IMR-90 (cell line): ENCODE results near the gene COL19A1. TPM values are rescaled to one million over a fixed set of nuclear protein-coding genes. Genes with fewer than 3 reads are reported as not detected.

Experiments
- ATAC-seq: fragments of 200-7000 bp; cut with Tn5 transposase; 2 replicates; pipeline ENCODE4 v1.9.1; 2020; ENCODE audit warnings: low read depth, mild to moderate bottlenecking, moderate library complexity
- BruUV-seq: library from RNA; stranded (reverse); fragments of 400-500 nt; replicated peaks from 2 replicates; lab custom pipeline; 2021; lab: Mats Ljungman, UMichigan
- CTCF ChIA-PET: fragments of 300-600 bp; formaldehyde crosslinking; extraction: SDS; loops from one replicate; lab custom pipeline; 2021; ENCODE audit warnings: antibody characterized with exemption; lab: Yijun Ruan, JAX
- POLR2A ChIA-PET: fragments of 300-600 bp; sonication (Branson Sonifier 250); formaldehyde crosslinking; loops from one replicate; lab custom pipeline; 2022; ENCODE audit warnings: antibody characterized with exemption; ENCODE audit not compliant: unreplicated experiment; lab: Charles Lee
- DNase-seq: peaks from one replicate; pipeline ENCODE4 v3.0.0; 2013
- H2AFZ ChIP-seq: replicated peaks from 2 replicates; pipeline ENCODE3; 2013; ENCODE audit warnings: low read length, mild to moderate bottlenecking; ENCODE audit not compliant: poor library complexity
- H2AK5ac ChIP-seq: 2 replicates; pipeline ENCODE4 v1.6.1; 2013; ENCODE audit warnings: low read depth, low read length, inconsistent platforms
- H2AK9ac ChIP-seq: replicated peaks from 2 replicates; pipeline ENCODE3; 2013; ENCODE audit warnings: mild to moderate bottlenecking, low read depth, low read length, moderate library complexity; ENCODE audit not compliant: poor library complexity
- H2BK120ac ChIP-seq: 2 replicates; pipeline ENCODE4 v1.6.1; 2013; ENCODE audit warnings: low read depth, low read length, inconsistent platforms
- H2BK15ac ChIP-seq: 3 replicates; pipeline ENCODE4 v1.6.1; 2013; ENCODE audit warnings: low read depth, low read length, inconsistent platforms
- H2BK20ac ChIP-seq: 2 replicates; pipeline ENCODE4 v1.6.1; 2013; ENCODE audit warnings: low read depth, mild to moderate bottlenecking, inconsistent platforms, low read length, moderate library complexity
- H2BK5ac ChIP-seq: 2 replicates; pipeline ENCODE4 v1.6.1; 2013; ENCODE audit warnings: mild to moderate bottlenecking, low read depth, low read length, inconsistent platforms; ENCODE audit not compliant: poor library complexity, severe bottlenecking
- H3K14ac ChIP-seq: replicated peaks from 2 replicates; pipeline ENCODE4 v1.6.1; 2013; ENCODE audit warnings: low read depth, low read length, inconsistent platforms
- H3K18ac ChIP-seq: 2 replicates; pipeline ENCODE4 v1.6.1; 2013; ENCODE audit warnings: low read depth, low read length, control low read depth
- H3K23ac ChIP-seq: 2 replicates; pipeline ENCODE4 v1.6.1; 2013; ENCODE audit warnings: low read depth, low read length, inconsistent platforms
- H3K27ac ChIP-seq: 2 replicates; pipeline ENCODE4 v1.5.1; 2013; ENCODE audit warnings: mild to moderate bottlenecking, control low read depth, low read length; ENCODE audit not compliant: insufficient read depth
- H3K27me3 ChIP-seq: 2 replicates; pipeline ENCODE4 v1.6.1; 2013; ENCODE audit warnings: low read length; ENCODE audit not compliant: control insufficient read depth, insufficient read depth
- H3K36me3 ChIP-seq: 2 replicates; pipeline ENCODE4 v1.6.1; 2013; ENCODE audit warnings: low read length, mixed read lengths; ENCODE audit not compliant: control insufficient read depth, insufficient read depth
- H3K4ac ChIP-seq: 2 replicates; pipeline ENCODE4 v1.6.1; 2013; ENCODE audit warnings: low read depth, low read length, inconsistent platforms
- H3K4me1 ChIP-seq: 2 replicates; pipeline ENCODE4 v1.6.1; 2013; ENCODE audit warnings: low read length, mixed read lengths; ENCODE audit not compliant: control insufficient read depth, insufficient read depth
- H3K4me2 ChIP-seq: 2 replicates; pipeline ENCODE4 v1.6.1; 2013; ENCODE audit warnings: low read depth, mild to moderate bottlenecking, control low read depth, low read length, moderate library complexity
- H3K4me3 ChIP-seq: 2 replicates; pipeline ENCODE4 v1.5.1; 2013; ENCODE audit warnings: low read depth, mild to moderate bottlenecking, control low read depth, low read length, moderate library complexity; ENCODE audit not compliant: insufficient read depth
- H3K56ac ChIP-seq: 2 replicates; pipeline ENCODE4 v1.6.1; 2013; ENCODE audit warnings: low read length, inconsistent platforms; ENCODE audit not compliant: insufficient read depth; ENCODE audit errors: extremely low read depth
- H3K79me1 ChIP-seq, 2 experiments: 2 replicates each; pipeline ENCODE4 v1.6.1; 2013; ENCODE audit warnings: low read length in 2 of 2, inconsistent platforms in 1 of 2, low read depth in 1 of 2
- H3K9ac ChIP-seq: 2 replicates; pipeline ENCODE4 v1.6.1; 2013; ENCODE audit warnings: low read depth, low read length, control low read depth
- H3K9me1 ChIP-seq: 2 replicates; pipeline ENCODE4 v1.6.1; 2013; ENCODE audit warnings: low read length, inconsistent platforms; ENCODE audit not compliant: insufficient read depth
- H3K9me3 ChIP-seq: 2 replicates; pipeline ENCODE4 v1.6.1; 2013; ENCODE audit warnings: low read length; ENCODE audit not compliant: control insufficient read depth, insufficient read depth
- H4K20me1 ChIP-seq: 2 replicates; pipeline ENCODE4 v1.6.1; 2013; ENCODE audit warnings: low read length, inconsistent platforms; ENCODE audit not compliant: insufficient read depth
- H4K5ac ChIP-seq: 2 replicates; pipeline ENCODE4 v1.6.1; 2013; ENCODE audit warnings: mild to moderate bottlenecking, low read depth, low read length, control low read depth
- H4K8ac ChIP-seq, 2 experiments: 2 replicates each; pipeline ENCODE4 v1.6.1; 2013; ENCODE audit warnings: low read depth in 2 of 2, low read length in 2 of 2, control low read depth in 1 of 2, inconsistent platforms in 1 of 2
- H4K91ac ChIP-seq: 2 replicates; pipeline ENCODE4 v1.6.1; 2013; ENCODE audit warnings: low read depth, low read length, inconsistent platforms; ENCODE audit not compliant: insufficient read depth
- BHLHE40 ChIP-seq: fragments of 150-350 bp; IDR thresholded peaks from 2 replicates; pipeline ENCODE4 v1.6.1; 2016; ENCODE audit warnings: mild to moderate bottlenecking, low read depth, low read length
- CEBPB ChIP-seq: IDR thresholded peaks from 2 replicates; pipeline ENCODE4 v1.6.1; 2012; ENCODE audit warnings: low read depth, low read length, improper control_type of control experiment
- CHD1 ChIP-seq: IDR thresholded peaks from 2 replicates; pipeline ENCODE4 v1.6.1; 2012; ENCODE audit warnings: low read depth, low read length, improper control_type of control experiment
- FOS ChIP-seq: fragments of 150-350 bp; IDR thresholded peaks from 2 replicates; pipeline ENCODE4 v1.6.1; 2016; ENCODE audit warnings: low read depth, low read length
- MAFK ChIP-seq: IDR thresholded peaks from 2 replicates; pipeline ENCODE4 v1.6.1; 2012; ENCODE audit warnings: low read depth, low read length, improper control_type of control experiment
- MAZ ChIP-seq: IDR thresholded peaks from 2 replicates; pipeline ENCODE4 v1.6.1; 2012; ENCODE audit warnings: low read depth, mild to moderate bottlenecking, low read length, improper control_type of control experiment, moderate library complexity, borderline replicate concordance
- MXI1 ChIP-seq: IDR thresholded peaks from 2 replicates; pipeline ENCODE4 v1.6.1; 2012; ENCODE audit warnings: low read depth, mild to moderate bottlenecking, low read length, moderate library complexity, borderline replicate concordance
- NFE2L2 ChIP-seq: fragments of 150-350 bp; IDR thresholded peaks from 2 replicates; pipeline ENCODE4 v1.6.1; 2016; ENCODE audit warnings: low read depth, mild to moderate bottlenecking, low read length
- POLR2A ChIP-seq: IDR thresholded peaks from 2 replicates; pipeline ENCODE4 v1.6.1; 2012; ENCODE audit warnings: mild to moderate bottlenecking, low read depth, low read length
- RAD21 ChIP-seq: IDR thresholded peaks from 2 replicates; pipeline ENCODE4 v1.6.1; 2012; ENCODE audit warnings: low read length, improper control_type of control experiment
- RCOR1 ChIP-seq: IDR thresholded peaks from 2 replicates; pipeline ENCODE4 v1.6.1; 2012; ENCODE audit warnings: mild to moderate bottlenecking, low read length, improper control_type of control experiment; ENCODE audit not compliant: insufficient replicate concordance
- RFX5 ChIP-seq: IDR thresholded peaks from 2 replicates; pipeline ENCODE4 v1.8.0; 2012; ENCODE audit warnings: low read depth, mild to moderate bottlenecking, low read length, moderate library complexity
- SMC3 ChIP-seq: fragments of 150-350 bp; IDR thresholded peaks from 2 replicates; pipeline ENCODE4 v1.6.1; 2016; ENCODE audit warnings: low read depth, mild to moderate bottlenecking, antibody characterized with exemption, low read length, moderate library complexity
- WGBS, 2 experiments: methylation state at CpG; one replicate each; pipeline versions ENCODE4 v1.1.5 to v1.1.7; 2013; ENCODE audit warnings: missing lambda C conversion rate in 2 of 2; ENCODE audit not compliant: insufficient read length in 1 of 2; ENCODE audit errors: extremely low coverage in 2 of 2; 5-methylcytosine and 5-hydroxymethylcytosine counted together
- dilution Hi-C: fragments of 300-500 bp; cut with HindIII; formaldehyde crosslinking; loops from one replicate; pipeline ENCODE4 v1.14.3; 2018; ENCODE audit warnings: low sequenced_read_pairs; ENCODE audit not compliant: unreplicated experiment
- in situ Hi-C: fragments of 300-500 bp; cut with MboI; formaldehyde crosslinking; loops from 3 replicates; pipeline ENCODE4 v1.14.3; 2019; ENCODE audit warnings: low sequenced_read_pairs, inconsistent platforms, mixed read lengths
- intact Hi-C: fragments of 100-400 bp; cut with micrococcal nuclease; formaldehyde crosslinking; loops from 2 replicates; pipeline ENCODE4 v1.10.0; 2022
- polyA plus RNA-seq, 3 experiments: library from polyadenylated mRNA; depleted of rRNA; stranded (reverse); fragments of >200 nt; gene quantifications; 2 replicates each; pipeline ENCODE4 v1.2.3, GENCODE V29; 2012; ENCODE audit warnings: low replicate concordance in 1 of 3
- total RNA-seq: library from RNA; depleted of rRNA; stranded (reverse); fragments of >200 nt; gene quantifications from 2 replicates; pipeline ENCODE4 v1.2.3, GENCODE V29; 2012
- TF ChIP-seq, protein P1 (sequence below): fragments of 150-350 bp; IDR thresholded peaks from 2 replicates; pipeline ENCODE4 v1.6.1; 2017; ENCODE audit warnings: mild to moderate bottlenecking, antibody characterized with exemption, low read length, low read depth
- TF ChIP-seq, protein P2 (sequence below): fragments of 150-350 bp; IDR thresholded peaks from 2 replicates; pipeline ENCODE4 v1.6.1; 2016; ENCODE audit warnings: low read depth, mild to moderate bottlenecking, low read length, moderate library complexity, borderline replicate concordance
- TF ChIP-seq, protein P3 (sequence below): conservative IDR thresholded peaks from 2 replicates; pipeline ENCODE4 v1.5.1; 2012; ENCODE audit warnings: mild to moderate bottlenecking, low read depth, low read length, improper control_type of control experiment

Gene COL19A1
- total and polyA plus RNA-seq, 2 of the 4 experiments (the other 2 are of a cell fraction) = under 0.01 TPM; not detected in 1

DNA sequence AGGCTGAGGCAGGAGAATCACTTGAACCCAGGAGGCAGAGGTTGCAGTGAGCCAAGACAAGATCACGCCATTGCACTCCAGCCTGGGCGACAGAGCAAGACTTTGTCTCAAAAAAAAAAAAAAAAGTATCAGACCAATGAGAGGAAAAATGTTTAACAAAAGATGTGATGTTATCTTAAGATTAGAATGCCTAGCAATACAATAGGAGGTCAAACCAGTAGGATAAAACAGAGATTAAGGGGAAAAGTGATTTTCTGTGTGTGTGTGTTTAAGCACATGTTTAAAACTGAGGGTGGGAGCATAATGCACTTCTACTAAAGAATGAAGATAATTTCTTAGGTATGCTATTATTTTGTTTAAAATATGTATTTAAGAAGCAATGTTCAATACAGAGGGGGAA lies 17.9 kb downstream of the COL19A1 start:
- no peaks in the 10 kb centered on the region for H3K36me3 ChIP-seq
- no peak overlapping the region for H2BK15ac ChIP-seq
- H3K27me3 ChIP-seq = no peaks in the 10 kb centered on the region
- no peak for DNase-seq
- H3K4me3 ChIP-seq = no peak overlapping the region
- H4K8ac ChIP-seq = no peak overlapping the region
- no peak overlapping the region for H3K23ac ChIP-seq
- H3K27ac ChIP-seq = no peak overlapping the region
- H3K56ac ChIP-seq = no peak overlapping the region
- BruUV-seq = no TSS peak
- no CpG with 5 or more reads among the region's 2 CpGs for WGBS, 2 experiments
- no peak for TF ChIP-seq SMC3
- TF ChIP-seq RAD21 = no peak
- no peak for TF ChIP-seq RFX5
- no peak for TF ChIP-seq BHLHE40
- no peak for TF ChIP-seq FOS
- no peak for TF ChIP-seq CEBPB
- TF ChIP-seq CHD1 = no peak
- no peak for TF ChIP-seq MXI1
- no peak for TF ChIP-seq MAFK
- TF ChIP-seq, protein P1, sequence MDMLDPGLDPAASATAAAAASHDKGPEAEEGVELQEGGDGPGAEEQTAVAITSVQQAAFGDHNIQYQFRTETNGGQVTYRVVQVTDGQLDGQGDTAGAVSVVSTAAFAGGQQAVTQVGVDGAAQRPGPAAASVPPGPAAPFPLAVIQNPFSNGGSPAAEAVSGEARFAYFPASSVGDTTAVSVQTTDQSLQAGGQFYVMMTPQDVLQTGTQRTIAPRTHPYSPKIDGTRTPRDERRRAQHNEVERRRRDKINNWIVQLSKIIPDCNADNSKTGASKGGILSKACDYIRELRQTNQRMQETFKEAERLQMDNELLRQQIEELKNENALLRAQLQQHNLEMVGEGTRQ = no peak
- TF ChIP-seq RCOR1 = no peak
- TF ChIP-seq, protein P2, sequence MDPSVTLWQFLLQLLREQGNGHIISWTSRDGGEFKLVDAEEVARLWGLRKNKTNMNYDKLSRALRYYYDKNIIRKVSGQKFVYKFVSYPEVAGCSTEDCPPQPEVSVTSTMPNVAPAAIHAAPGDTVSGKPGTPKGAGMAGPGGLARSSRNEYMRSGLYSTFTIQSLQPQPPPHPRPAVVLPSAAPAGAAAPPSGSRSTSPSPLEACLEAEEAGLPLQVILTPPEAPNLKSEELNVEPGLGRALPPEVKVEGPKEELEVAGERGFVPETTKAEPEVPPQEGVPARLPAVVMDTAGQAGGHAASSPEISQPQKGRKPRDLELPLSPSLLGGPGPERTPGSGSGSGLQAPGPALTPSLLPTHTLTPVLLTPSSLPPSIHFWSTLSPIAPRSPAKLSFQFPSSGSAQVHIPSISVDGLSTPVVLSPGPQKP = no peak
- TF ChIP-seq NFE2L2 = no peak
- TF ChIP-seq, protein P3, sequence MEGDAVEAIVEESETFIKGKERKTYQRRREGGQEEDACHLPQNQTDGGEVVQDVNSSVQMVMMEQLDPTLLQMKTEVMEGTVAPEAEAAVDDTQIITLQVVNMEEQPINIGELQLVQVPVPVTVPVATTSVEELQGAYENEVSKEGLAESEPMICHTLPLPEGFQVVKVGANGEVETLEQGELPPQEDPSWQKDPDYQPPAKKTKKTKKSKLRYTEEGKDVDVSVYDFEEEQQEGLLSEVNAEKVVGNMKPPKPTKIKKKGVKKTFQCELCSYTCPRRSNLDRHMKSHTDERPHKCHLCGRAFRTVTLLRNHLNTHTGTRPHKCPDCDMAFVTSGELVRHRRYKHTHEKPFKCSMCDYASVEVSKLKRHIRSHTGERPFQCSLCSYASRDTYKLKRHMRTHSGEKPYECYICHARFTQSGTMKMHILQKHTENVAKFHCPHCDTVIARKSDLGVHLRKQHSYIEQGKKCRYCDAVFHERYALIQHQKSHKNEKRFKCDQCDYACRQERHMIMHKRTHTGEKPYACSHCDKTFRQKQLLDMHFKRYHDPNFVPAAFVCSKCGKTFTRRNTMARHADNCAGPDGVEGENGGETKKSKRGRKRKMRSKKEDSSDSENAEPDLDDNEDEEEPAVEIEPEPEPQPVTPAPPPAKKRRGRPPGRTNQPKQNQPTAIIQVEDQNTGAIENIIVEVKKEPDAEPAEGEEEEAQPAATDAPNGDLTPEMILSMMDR = no peak
- no peak for TF ChIP-seq MAZ
- no peak for TF ChIP-seq POLR2A
- H3K18ac ChIP-seq = no peak overlapping the region
- no peak overlapping the region for H3K14ac ChIP-seq
- no peak overlapping the region for H2AK9ac ChIP-seq
- no peak overlapping the region for H4K91ac ChIP-seq
- H4K5ac ChIP-seq = no peak overlapping the region
- no peak overlapping the region for H3K4me2 ChIP-seq
- dilution Hi-C loops = no loop called here
- no peak overlapping the region for H2AK5ac ChIP-seq
- no peak overlapping the region for H3K4ac ChIP-seq
- ChIA-PET POLR2A (no interaction called here), CTCF (interaction anchor here (0.5 kb wide), 1 partner anchor 633 kb away, joined by 3 read pairs; no protein-coding TSS in a partner anchor)
- intact Hi-C loops = no loop called here
- no peaks in the 10 kb centered on the region for H3K79me1 ChIP-seq
- H2BK5ac ChIP-seq = no peak overlapping the region
- no peaks in the 10 kb centered on the region for H4K20me1 ChIP-seq
- H2AFZ ChIP-seq = no peak overlapping the region
- no peaks in the 10 kb centered on the region for H3K4me1 ChIP-seq
- in situ Hi-C loops = no loop called here
- H3K9ac ChIP-seq = no peak overlapping the region
- no peak overlapping the region for H2BK120ac ChIP-seq
- H2BK20ac ChIP-seq = no peak overlapping the region
- no peak for ATAC-seq
- no peaks in the 10 kb centered on the region for H3K9me3 ChIP-seq
- no peaks in the 10 kb centered on the region for H3K9me1 ChIP-seq
